ENCODE data around the gene ARL3.

GRCh38 chr10:102712843-102713538 lies 1.2 kb downstream of the ARL3 start:
- TF ChIP-seq POLR2A (IDR thresholded peaks at IDR 0.05) (no peak), CTCF (IDR thresholded peaks at IDR 0.05) (no peak), POLR2AphosphoS5 (IDR thresholded peaks at IDR 0.05) (no peak), EP300 (IDR thresholded peaks at IDR 0.05) (no peak)

All from suprapubic skin (tissue), 4 donors.